Measurements from ENCODE around the gene GDF2. TPM values are rescaled to one million over a fixed set of nuclear protein-coding genes. Genes with fewer than 3 reads are reported as not detected.

Gene GDF2
- total RNA-seq, 1 donor from 2014 or later = not detected

DNA sequence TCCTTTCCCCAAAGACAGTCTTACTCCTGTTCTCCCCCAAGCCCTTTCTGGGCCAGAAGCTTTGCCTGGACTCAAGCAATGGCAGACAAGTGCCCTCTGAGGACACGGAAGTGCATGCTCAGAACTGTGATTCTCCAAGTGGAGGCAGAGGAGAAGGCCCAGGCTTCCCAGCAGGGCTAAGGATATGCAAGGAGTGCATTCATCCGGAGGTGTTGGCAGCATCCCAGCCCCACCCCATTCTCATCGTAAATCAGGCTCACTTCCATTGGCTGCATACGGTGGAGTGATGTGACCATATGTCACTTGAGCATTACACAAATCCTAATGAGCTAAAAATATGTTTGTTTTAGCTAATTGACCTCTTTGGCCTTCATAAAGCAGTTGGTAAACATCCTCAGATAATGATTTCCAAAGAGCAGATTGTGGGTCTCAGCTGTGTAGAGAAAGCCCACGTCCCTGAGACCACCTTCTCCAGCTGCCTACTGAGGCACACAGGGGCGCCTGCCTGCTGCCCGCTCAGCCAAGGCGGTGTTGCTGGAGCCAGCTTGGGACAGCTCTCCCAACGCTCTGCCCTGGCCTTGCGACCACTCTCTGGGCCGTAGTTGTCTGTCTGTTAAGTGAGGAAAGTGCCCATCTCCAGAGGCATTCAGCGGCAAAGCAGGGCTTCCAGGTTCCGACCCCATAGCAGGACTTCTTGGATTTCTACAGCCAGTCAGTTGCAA is 24.5 kb downstream of the GDF2 start:
- intact Hi-C loops (cut with micrococcal nuclease) = no loop called here
- ATAC-seq (no peak), DNase-seq (no peak)

DNA sequence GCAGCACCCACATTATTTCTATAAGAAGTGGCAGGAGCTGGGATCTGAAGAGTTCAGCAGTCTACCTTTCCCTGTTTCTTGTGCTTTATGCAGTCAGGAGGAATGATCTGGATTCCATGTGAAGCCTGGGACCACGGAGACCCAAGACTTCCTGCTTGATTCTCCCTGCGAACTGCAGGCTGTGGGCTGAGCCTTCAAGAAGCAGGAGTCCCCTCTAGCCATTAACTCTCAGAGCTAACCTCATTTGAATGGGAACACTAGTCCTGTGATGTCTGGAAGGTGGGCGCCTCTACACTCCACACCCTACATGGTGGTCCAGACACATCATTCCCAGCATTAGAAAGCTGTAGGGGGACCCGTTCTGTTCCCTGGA is 25.0 kb downstream of the GDF2 start:
- intact Hi-C loops (cut with micrococcal nuclease) = no loop called here
- ATAC-seq = no peak
- DNase-seq = no peak

DNA sequence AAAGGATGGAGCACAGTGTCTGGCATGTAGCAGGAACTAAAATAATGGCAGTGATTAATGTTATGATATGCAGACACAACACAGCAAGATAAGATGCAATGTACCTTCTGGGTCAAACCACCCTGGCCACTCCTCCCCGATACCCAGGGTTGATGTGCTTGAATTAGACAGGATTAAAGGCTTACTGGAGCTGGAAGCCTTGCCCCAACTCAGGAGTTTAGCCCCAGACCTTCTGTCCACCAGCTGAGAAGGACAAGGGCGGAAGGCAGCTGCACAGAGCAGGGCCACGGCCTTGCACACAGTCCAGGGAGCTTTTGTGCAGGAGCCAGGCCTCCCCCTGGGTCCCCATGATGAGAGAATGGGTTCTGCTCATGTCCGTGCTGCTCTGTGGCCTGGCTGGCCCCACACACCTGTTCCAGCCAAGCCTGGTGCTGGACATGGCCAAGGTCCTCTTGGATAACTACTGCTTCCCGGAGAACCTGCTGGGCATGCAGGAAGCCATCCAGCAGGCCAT is 25.9 kb downstream of the GDF2 start, which contains the start of gene RBP3:
Gene RBP3 (plus strand): TSS at position 226 of the 514 bp plus-strand sequence. CDS start 122 bp downstream, at position 348.
- intact Hi-C loops (cut with micrococcal nuclease) = no loop called here
- no peak for DNase-seq
- ATAC-seq = no peak

DNA sequence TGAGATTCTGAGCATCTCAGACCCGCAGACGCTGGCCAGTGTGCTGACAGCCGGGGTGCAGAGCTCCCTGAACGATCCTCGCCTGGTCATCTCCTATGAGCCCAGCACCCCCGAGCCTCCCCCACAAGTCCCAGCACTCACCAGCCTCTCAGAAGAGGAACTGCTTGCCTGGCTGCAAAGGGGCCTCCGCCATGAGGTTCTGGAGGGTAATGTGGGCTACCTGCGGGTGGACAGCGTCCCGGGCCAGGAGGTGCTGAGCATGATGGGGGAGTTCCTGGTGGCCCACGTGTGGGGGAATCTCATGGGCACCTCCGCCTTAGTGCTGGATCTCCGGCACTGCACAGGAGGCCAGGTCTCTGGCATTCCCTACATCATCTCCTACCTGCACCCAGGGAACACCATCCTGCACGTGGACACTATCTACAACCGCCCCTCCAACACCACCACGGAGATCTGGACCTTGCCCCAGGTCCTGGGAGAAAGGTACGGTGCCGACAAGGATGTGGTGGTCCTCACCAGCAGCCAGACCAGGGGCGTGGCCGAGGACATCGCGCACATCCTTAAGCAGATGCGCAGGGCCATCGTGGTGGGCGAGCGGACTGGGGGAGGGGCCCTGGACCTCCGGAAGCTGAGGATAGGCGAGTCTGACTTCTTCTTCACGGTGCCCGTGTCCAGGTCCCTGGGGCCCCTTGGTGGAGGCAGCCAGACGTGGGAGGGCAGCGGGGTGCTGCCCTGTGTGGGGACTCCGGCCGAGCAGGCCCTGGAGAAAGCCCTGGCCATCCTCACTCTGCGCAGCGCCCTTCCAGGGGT is 26.6 kb downstream of the GDF2 start:
- ATAC-seq = no peak
- intact Hi-C loops (cut with micrococcal nuclease) = no loop called here
- DNase-seq = no peak

DNA sequence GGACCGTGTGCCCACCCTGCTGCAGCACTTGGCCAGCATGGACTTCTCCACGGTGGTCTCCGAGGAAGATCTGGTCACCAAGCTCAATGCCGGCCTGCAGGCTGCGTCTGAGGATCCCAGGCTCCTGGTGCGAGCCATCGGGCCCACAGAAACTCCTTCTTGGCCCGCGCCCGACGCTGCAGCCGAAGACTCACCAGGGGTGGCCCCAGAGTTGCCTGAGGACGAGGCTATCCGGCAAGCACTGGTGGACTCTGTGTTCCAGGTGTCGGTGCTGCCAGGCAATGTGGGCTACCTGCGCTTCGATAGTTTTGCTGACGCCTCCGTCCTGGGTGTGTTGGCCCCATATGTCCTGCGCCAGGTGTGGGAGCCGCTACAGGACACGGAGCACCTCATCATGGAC is 27.3 kb downstream of the GDF2 start:
- no peak for DNase-seq
- intact Hi-C loops (cut with micrococcal nuclease) = no loop called here
- ATAC-seq = no peak

DNA sequence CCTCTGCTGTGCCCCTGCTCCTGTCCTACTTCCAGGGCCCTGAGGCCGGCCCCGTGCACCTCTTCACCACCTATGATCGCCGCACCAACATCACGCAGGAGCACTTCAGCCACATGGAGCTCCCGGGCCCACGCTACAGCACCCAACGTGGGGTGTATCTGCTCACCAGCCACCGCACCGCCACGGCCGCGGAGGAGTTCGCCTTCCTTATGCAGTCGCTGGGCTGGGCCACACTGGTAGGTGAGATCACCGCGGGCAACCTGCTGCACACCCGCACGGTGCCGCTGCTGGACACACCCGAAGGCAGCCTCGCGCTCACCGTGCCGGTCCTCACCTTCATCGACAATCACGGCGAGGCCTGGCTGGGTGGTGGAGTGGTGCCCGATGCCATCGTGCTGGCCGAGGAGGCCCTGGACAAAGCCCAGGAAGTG is 27.7 kb downstream of the GDF2 start:
- DNase-seq = no peak
- no peak for ATAC-seq
- intact Hi-C loops (cut with micrococcal nuclease) = no loop called here

DNA sequence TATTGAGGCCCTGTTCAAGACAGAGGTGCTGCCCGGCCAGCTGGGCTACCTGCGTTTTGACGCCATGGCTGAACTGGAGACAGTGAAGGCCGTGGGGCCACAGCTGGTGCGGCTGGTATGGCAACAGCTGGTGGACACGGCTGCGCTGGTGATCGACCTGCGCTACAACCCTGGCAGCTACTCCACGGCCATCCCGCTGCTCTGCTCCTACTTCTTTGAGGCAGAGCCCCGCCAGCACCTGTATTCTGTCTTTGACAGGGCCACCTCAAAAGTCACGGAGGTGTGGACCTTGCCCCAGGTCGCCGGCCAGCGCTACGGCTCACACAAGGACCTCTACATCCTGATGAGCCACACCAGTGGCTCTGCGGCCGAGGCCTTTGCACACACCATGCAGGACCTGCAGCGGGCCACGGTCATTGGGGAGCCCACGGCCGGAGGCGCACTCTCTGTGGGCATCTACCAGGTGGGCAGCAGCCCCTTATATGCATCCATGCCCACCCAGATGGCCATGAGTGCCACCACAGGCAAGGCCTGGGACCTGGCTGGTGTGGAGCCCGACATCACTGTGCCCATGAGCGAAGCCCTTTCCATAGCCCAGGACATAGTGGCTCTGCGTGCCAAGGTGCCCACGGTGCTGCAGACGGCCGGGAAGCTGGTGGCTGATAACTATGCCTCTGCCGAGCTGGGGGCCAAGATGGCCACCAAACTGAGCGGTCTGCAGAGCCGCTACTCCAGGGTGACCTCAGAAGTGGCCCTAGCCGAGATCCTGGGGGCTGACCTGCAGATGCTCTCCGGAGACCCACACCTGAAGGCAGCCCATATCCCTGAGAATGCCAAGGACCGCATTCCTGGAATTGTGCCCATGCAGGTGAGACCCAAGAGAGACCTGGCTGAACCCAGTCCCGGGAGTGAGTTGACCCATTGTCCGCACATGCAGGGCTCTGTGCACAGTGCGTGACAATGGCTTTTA is 28.7 kb downstream of the GDF2 start:
- no peak for DNase-seq
- intact Hi-C loops (cut with micrococcal nuclease) = no loop called here
- ATAC-seq = no peak

DNA sequence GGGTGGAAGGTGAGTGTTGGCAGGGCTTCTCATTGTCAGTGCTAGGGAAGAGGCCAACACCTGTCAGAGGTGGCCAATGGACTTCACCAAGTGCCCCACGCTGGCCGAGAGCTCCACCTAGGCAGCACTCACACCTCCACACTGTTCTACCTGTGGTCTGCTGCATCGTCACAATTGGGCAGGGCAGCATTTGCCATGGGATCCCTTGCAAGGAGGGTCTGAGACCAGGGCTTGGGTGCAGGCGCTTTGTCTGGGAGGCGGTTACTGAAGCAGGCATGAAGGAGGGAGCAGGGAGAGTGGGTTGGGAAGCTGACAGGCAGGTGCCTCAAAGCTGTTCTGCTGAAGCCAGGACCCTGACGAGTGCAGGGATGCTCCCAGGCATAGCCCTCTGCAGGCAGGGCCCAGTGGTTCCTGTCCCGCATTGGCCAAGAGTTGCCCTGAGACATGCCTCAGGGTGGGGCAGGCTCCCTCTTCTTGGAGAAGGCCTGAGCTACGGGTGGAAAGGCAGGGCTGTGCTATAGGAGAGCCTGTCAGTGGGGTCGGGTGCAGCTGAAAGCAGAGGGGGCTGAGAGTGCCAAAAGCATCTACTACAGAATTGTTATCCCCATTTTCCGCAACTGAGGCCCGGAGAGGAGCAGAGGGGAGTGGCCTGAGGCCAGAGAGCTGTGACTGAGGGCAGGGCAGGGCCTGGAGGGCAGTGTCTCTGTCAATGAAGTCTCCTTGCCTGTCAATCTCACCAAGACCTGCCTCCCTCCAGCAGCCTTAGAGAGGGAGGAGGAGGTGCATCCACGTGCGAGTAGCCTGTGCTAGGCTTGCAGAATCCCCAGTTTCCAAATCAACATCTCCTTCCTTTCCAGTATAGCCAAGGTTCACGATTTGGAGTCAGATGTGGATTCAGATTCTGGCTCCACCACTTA is 29.9 kb downstream of the GDF2 start:
- ATAC-seq (no peak), DNase-seq (no peak)
- intact Hi-C loops (cut with micrococcal nuclease) = no loop called here

DNA sequence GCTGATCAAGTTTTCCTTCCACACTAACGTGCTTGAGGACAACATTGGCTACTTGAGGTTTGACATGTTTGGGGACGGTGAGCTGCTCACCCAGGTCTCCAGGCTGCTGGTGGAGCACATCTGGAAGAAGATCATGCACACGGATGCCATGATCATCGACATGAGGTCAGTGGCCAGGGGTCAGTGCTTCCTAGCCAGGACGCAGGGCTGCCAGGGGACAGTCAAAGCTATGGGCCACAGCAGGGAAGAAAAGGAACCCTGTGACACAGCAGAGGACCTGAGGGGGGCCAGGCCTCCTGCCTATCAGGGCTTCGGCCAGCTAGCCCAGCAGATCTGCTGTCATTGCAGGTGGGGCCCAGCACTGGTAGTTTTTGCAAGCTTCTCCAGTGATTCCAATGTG is 31.1 kb downstream of the GDF2 start:
- intact Hi-C loops (cut with micrococcal nuclease) = no loop called here

DNA sequence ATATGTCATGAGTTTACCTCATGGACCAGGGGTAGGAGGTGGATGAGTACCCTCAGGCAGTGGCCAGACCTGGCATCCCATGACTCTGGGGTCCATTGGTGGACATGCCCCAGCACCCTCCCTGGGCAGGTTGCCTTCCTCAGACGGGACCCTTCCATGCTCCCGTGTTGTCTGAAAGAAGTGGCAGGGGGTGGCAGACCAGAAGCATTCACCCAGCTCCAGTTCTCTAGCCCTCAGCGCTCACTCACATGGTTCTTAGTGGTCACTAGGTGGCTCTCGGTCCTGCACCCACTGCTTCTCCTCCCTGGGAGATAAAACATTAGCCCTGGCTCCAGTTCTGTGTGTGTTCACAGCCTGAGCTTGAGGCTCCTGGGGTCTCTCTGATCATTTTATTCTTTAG is 31.9 kb downstream of the GDF2 start:
- DNase-seq = no peak
- ATAC-seq = no peak
- intact Hi-C loops (cut with micrococcal nuclease) = no loop called here

More for the DNA sequence above, 31.1 kb downstream of the GDF2 start:
- DNase-seq (no peak), ATAC-seq (no peak)

DNA sequence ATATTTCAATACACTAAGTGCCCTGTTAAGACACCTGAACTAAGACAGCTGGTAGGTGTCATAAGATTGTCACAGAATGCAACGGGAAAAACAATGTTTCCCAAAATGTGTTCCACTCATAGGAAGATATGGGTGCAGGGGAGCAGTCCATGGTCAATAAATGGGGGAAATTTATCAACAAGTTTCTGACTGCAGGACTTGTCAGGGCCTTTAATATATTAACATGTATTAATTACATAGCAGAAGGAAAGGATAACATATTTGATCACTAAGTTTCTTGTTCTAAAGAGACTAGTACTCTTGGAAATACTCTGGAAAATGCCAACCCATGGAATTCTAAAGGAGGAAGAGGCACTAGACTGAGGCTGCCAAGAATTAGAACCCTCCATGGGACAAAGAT is 32.6 kb downstream of the GDF2 start:
- ATAC-seq = no peak
- intact Hi-C loops (cut with micrococcal nuclease) = no loop called here

DNA sequence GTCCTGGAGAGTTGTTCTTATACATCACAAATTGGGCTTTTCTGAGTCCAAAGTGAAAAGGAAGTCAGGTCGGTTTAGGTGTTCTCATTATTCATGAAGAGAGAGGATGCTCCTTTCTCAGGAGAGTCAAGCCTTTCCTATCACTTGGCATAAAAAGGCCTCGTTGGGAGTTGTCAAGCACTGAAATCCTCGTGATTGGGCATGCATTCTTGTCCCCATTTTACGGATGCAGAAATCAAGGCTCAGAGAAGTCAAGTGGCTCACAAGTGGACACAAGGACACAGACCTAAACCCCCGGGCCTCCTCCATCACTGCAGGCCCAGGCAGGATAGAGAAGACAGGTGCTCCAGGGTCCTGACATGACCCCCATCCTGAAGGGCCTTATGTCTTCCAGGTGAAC is 34.5 kb downstream of the GDF2 start:
- intact Hi-C loops (cut with micrococcal nuclease) = no loop called here
- ATAC-seq (no peak), DNase-seq (no peak)

More for the DNA sequence above, 32.6 kb downstream of the GDF2 start:
- DNase-seq = no peak

DNA sequence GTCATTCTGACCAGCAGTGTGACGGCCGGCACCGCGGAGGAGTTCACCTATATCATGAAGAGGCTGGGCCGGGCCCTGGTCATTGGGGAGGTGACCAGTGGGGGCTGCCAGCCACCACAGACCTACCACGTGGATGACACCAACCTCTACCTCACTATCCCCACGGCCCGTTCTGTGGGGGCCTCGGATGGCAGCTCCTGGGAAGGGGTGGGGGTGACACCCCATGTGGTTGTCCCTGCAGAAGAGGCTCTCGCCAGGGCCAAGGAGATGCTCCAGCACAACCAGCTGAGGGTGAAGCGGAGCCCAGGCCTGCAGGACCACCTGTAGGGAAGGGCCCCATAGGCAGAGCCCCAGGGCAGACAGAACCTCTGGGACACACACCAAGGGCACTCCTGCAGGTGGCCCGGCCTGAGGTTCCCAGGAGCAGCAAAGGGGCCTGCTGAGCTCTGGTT is 34.9 kb downstream of the GDF2 start:
- ATAC-seq = no peak
- intact Hi-C loops (cut with micrococcal nuclease) = no loop called here

DNA sequence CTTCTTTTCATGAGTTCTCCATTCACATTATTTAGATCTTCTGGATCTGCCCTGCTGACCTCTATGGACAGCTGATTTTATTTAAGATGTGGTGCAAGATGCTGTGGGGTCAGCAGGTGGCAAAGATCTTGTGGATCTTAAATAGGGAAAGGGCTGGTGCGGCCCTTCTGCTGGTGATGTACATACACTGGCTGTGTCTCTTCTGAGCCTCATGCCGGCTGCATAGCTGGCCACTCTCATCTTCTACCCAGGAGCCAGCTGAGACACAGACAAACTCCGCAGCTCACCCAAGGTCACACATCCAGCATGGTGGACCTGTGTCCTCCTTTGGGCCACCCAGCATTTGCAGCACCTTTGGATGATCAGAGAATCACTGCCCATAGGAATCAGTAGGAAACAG is 35.7 kb downstream of the GDF2 start:
- DNase-seq (no peak), ATAC-seq (no peak)
- intact Hi-C loops (cut with micrococcal nuclease) = no loop called here

More for the DNA sequence above, 34.9 kb downstream of the GDF2 start:
- no peak for DNase-seq

DNA sequence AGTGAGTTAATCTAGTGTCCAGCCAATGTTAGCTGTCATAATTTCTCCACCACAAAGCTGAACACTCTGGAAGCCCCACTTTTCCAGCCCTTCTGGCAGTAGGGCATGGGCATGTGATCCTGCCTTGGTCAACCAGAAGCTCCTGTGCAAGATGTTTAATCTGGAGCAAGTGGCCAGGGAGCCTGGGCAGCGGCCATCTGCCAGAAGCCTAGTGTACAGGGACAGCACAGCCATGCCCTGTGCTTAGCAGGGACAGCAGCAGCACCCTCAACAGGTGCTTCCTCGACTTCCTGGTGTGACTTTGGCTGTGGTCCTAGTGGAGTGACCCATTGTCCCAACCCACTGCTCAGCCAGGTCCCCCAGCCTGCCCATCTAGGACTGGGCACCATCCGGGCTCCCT is 36.2 kb downstream of the GDF2 start:
- DNase-seq = no peak
- ATAC-seq = no peak
- intact Hi-C loops (cut with micrococcal nuclease) = no loop called here

DNA sequence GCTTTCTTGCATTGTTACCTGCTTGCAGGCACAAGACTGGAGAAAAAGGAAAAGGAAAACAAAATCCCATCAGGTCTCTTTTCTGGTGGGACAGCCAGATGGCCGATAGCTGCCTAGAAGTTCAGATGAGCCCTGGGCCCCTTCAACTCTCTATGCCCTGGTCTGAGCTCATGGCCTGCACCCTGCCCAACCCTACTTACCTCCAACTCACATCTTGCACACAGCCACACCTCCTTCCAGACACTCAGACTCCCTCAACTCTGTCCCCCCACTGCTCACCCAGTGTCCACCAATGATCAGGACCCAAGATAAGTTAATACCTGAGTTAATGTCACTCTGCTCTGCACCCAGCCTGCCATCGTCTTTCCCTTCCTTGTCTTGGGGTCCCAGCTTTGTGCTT is 36.8 kb downstream of the GDF2 start:
- DNase-seq = no peak

DNA sequence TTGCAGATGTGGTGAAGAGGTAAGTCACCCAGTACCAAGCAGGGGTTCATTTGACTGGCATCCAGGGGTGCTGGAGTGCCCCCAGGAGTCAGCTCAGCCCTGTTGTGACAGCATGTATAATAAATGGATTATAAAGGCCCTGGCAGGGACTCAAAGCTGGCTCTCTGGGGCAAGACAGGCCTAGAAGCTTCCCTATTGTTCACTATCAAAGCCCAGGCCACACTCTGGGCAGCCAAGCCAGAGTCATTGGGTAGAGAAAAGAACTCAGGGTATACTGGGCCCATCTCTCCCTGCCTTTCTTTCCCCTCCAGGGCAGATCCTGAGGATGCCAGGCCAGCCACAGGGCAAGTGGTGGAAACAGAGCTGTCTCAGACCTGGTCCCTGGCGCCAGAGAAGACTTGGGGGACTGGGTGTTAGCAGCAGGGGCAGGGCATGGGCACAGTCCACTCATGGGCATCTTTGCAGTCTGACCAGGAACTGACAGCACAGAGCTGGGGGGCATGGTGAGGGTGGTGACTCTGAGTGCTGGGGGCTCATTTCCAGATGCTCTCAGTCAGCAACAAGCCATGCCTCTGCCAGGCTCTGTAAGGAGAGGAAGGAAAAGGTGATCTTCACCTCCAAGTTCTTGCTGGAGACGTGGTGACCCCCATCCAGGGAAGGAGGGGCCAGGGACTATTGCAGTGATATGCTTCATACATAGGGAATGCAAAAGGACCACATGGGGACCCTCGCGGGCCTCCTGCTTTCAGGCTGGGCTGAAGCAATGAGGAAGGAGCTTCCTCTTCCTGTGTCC is 37.6 kb downstream of the GDF2 start:
- ATAC-seq = no peak
- no peak for DNase-seq
- intact Hi-C loops (cut with micrococcal nuclease) = no loop called here

More for the DNA sequence above, 36.8 kb downstream of the GDF2 start:
- ATAC-seq = no peak
- intact Hi-C loops (cut with micrococcal nuclease) = no loop called here
